Gastrocnemius medialis (tissue), 4 donors: ENCODE data around the gene MCM3AP.

Source experiments
- POLR2A ChIP-seq, 2 donors: fragments of 450-650 bp; IDR thresholded peaks; one replicate each; pipeline ENCODE4 v1.6.1; 2017; ENCODE audit warnings: antibody characterized with exemption in 2 of 2, mild to moderate bottlenecking in 2 of 2, moderate library complexity in 2 of 2
- TF ChIP-seq, protein P1 (sequence below), 5 experiments: fragments of 450-650 bp in 3 of 5; fragments of 200-600 bp in 2 of 5; sonication (generic) in 2 of 5; IDR thresholded peaks in 4 of 5; conservative IDR thresholded peaks in 1 of 5; 1 replicate in 4 of 5; 2 replicates in 1 of 5; pipeline ENCODE4 v1.5.1; 2016 to 2019; ENCODE audit warnings: antibody characterized with exemption in 5 of 5, mild to moderate bottlenecking in 3 of 5, moderate library complexity in 3 of 5

GRCh38 chr21:46318464-46318845 is 33.0 kb upstream of the MCM3AP start:
- TF ChIP-seq, protein P1, sequence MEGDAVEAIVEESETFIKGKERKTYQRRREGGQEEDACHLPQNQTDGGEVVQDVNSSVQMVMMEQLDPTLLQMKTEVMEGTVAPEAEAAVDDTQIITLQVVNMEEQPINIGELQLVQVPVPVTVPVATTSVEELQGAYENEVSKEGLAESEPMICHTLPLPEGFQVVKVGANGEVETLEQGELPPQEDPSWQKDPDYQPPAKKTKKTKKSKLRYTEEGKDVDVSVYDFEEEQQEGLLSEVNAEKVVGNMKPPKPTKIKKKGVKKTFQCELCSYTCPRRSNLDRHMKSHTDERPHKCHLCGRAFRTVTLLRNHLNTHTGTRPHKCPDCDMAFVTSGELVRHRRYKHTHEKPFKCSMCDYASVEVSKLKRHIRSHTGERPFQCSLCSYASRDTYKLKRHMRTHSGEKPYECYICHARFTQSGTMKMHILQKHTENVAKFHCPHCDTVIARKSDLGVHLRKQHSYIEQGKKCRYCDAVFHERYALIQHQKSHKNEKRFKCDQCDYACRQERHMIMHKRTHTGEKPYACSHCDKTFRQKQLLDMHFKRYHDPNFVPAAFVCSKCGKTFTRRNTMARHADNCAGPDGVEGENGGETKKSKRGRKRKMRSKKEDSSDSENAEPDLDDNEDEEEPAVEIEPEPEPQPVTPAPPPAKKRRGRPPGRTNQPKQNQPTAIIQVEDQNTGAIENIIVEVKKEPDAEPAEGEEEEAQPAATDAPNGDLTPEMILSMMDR (IDR thresholded peaks at IDR 0.05 in 4 of 5, conservative IDR thresholded peaks at IDR 0.05 in 1 of 5) = no peak
- TF ChIP-seq POLR2A (IDR thresholded peaks at IDR 0.05) = no peak
